ENCODE results near the gene MUCL1. TPM values are rescaled to one million over a fixed set of nuclear protein-coding genes. Genes with fewer than 3 reads are reported as not detected.

Gene MUCL1
- total and polyA plus RNA-seq, 2 experiments from 2014 or later = not detected

- TF ChIP-seq ZNF462 (CRISPR knock-in tag; IDR thresholded peaks at IDR 0.05) (no peak), POLR2AphosphoS5 (IDR thresholded peaks at IDR 0.05; ENCODE audit: low read depth) (no peak)
Observed at GRCh38 chr12:54824402-54824801, 29.9 kb upstream of the MUCL1 start (continued).

- Mint-ChIP-seq H3K36me3 (ENCODE audit: low read depth) (no peaks in the 10 kb centered on the region), H3K27me3 (ENCODE audit: insufficient read depth, low read depth, poor library complexity) (peaks cover 2% of the 10 kb centered on the region), H3K4me1 (peaks cover 4% of the 10 kb centered on the region; the same call in 1 of the 3 replicates), H3K9me3 (no peaks in the 10 kb centered on the region), H3K4me3 (no peak overlapping the region), H3K27ac (no peak overlapping the region)
- ATAC-seq (no peak), DNase-seq (ENCODE audit: low spot score) (no peak)
- Histone ChIP-seq H4K20me1 (replicated peaks; ENCODE audit: insufficient read depth) (no peaks in the 10 kb centered on the region), H3K4me1 (ENCODE audit: insufficient read depth) (no peaks in the 10 kb centered on the region), H3K9me2 (ENCODE audit: insufficient read depth) (no peaks in the 10 kb centered on the region), H3K27me3 (ENCODE audit: insufficient read depth) (no peaks in the 10 kb centered on the region), H3K4me3 (no peak overlapping the region), H3K4me2 (no peak overlapping the region), H3F3A (replicated peaks; ENCODE audit: low read depth) (no peaks in the 10 kb centered on the region), H3K79me2 (replicated peaks; ENCODE audit: insufficient read depth) (no peaks in the 10 kb centered on the region), H3K36me3 (ENCODE audit: insufficient read depth) (no peaks in the 10 kb centered on the region), H3K27ac (ENCODE audit: low read depth) (no peak overlapping the region), H2AFZ (peak overlapping the region; percentile 53; the same call in 1 of the 2 replicates)
- no peak for TF ChIP-seq CTCF (conservative IDR thresholded peaks at IDR 0.05; ENCODE audit: low read depth in 2 of 2)
- TF ChIP-seq CREB1 (CRISPR knock-in tag; IDR thresholded peaks at IDR 0.05; ENCODE audit: low read depth) = no peak
- no peak for TF ChIP-seq EZH2 (IDR thresholded peaks at IDR 0.05; ENCODE audit: low read depth, unreplicated experiment)
- no peak for TF ChIP-seq EZH2phosphoT487 (IDR thresholded peaks at IDR 0.05; ENCODE audit: unreplicated experiment)
- TF ChIP-seq ETS1 (IDR thresholded peaks at IDR 0.05) = no peak
Observed at GRCh38 chr12:54829511-54829910, 24.8 kb upstream of the MUCL1 start.
